Natural killer cell (primary cell): ENCODE measurements around the gene P2RX1. TPM values are rescaled to one million over a fixed set of nuclear protein-coding genes. Genes with fewer than 3 reads are reported as not detected.

Experiments used
- ATAC-seq, 3 donors: fragments of 150-1000 bp in 2 of 3; fragments of 200-7000 bp in 1 of 3; cut with Tn5 transposase; 1 replicate in 1 of 3; 2 replicates in 2 of 3; pipeline ENCODE4 v1.10.0; 2021; ENCODE audit warnings: mild to moderate bottlenecking in 2 of 3, moderate library complexity in 2 of 3
- DNase-seq, 2 donors: peaks; one replicate each; pipeline versions ENCODE4 v3.0.0 to v3.0.0-alpha.2; 2013 to 2021; ENCODE audit warnings: mixed read lengths in 1 of 2
- H3K27ac ChIP-seq: one replicate; pipeline ENCODE4 v1.5.1; 2013; ENCODE audit warnings: mild to moderate bottlenecking, low read length
- H3K27me3 ChIP-seq: one replicate; pipeline ENCODE4 v1.6.1; 2013; ENCODE audit warnings: low read length; ENCODE audit not compliant: control insufficient read depth, insufficient read depth
- H3K36me3 ChIP-seq: one replicate; pipeline ENCODE4 v1.6.1; 2013; ENCODE audit warnings: low read length; ENCODE audit not compliant: control insufficient read depth, insufficient read depth
- H3K4me1 ChIP-seq: one replicate; pipeline ENCODE4 v1.6.1; 2013; ENCODE audit warnings: low read length; ENCODE audit not compliant: control insufficient read depth, insufficient read depth
- H3K4me3 ChIP-seq: one replicate; pipeline ENCODE4 v1.5.1; 2013; ENCODE audit warnings: low read length
- H3K9me3 ChIP-seq: one replicate; pipeline ENCODE4 v1.6.1; 2013; ENCODE audit warnings: low read length; ENCODE audit not compliant: control insufficient read depth, insufficient read depth
- H3K27ac Mint-ChIP-seq, 2 donors: one replicate each; pipeline ENCODE4 v1.8.0; 2022; ENCODE audit warnings: mild to moderate bottlenecking in 2 of 2, mixed read lengths in 2 of 2, moderate library complexity in 1 of 2
- H3K27me3 Mint-ChIP-seq, 2 donors: one replicate each; pipeline ENCODE4 v1.8.0; 2022; ENCODE audit warnings: low read depth in 2 of 2, mixed read lengths in 2 of 2
- H3K36me3 Mint-ChIP-seq: one replicate; pipeline ENCODE4 v1.8.0; 2022; ENCODE audit warnings: mixed read lengths
- H3K4me1 Mint-ChIP-seq, 2 donors: one replicate each; pipeline ENCODE4 v1.8.0; 2022; ENCODE audit warnings: mixed read lengths in 2 of 2
- H3K4me3 Mint-ChIP-seq: one replicate; pipeline ENCODE4 v1.8.0; 2022; ENCODE audit warnings: mild to moderate bottlenecking, moderate library complexity, mixed read lengths
- H3K9me3 Mint-ChIP-seq, 2 donors: one replicate each; pipeline ENCODE4 v1.8.0; 2022; ENCODE audit warnings: mixed read lengths in 2 of 2
- CTCF ChIP-seq: fragments of 200-600 bp; IDR thresholded peaks from one replicate; pipeline ENCODE4 v1.8.0; 2022; ENCODE audit warnings: antibody characterized with exemption
- WGBS: methylation state at CpG from one replicate; pipeline ENCODE4 v1.1.7; 2013; ENCODE audit warnings: missing lambda C conversion rate; ENCODE audit not compliant: insufficient coverage; 5-methylcytosine and 5-hydroxymethylcytosine counted together
- intact Hi-C: fragments of 100-400 bp; cut with micrococcal nuclease; formaldehyde crosslinking; loops from one replicate; pipeline ENCODE4 v1.14.2; 2022
- total RNA-seq, 4 donors: library from RNA; stranded (reverse); fragments of 120-200 nt in 1 of 4; gene quantifications; one replicate each; pipeline versions ENCODE4 v1.2.3 to v1.2.4, GENCODE V29; 2013 to 2022

P2RX1 gene
- total RNA-seq, 3 donors from 2014 or later (not counting 1 experiment from before 2014, with no cell fraction given), result 2.3 to 15.3 (median 13.4) TPM

DNA sequence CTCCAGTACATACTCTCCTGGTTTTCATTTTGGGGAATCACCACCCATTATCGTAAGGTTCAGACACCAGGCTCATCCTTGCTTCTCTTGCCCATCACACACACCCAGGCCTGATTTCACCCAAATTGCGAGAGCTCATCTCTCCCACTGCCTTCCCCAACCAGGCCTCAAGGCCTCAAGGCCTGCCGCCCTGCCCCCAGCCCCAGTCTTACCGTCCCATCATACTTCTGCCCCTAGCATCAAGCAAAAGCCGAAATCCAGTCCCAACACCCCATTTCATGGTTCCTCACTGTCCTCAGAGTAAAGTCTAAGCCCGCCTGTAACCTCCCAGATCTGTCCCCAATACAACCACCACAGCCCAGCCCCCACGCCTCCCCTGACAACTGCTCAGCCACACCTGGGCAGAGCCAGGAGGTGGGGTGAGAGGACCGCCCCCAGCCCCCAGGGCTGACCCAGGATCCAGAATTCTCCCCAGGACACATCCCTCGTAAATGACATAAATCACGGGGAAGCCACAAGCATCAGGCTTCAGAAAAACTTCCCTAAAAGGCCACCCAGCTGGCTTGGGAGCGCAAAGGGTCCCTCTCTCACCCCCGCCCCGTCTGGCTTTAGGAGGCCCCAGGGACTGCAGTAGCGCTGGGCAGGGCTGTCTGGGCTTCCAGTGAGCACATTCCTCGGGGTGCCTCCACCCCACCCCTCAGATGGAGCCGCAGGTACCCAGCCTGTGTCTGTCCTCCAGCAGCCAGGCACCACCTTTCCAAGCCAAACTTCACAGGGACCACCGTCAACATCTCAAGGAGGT is 9.6 kb upstream of the P2RX1 start:
- Mint-ChIP-seq H3K9me3 (no peaks in the 10 kb centered on the region), H3K27me3 (no peaks in the 10 kb centered on the region), H3K4me3 (no peak overlapping the region), H3K4me1 (peaks cover 0 to 11% of the 10 kb centered on the region in 2 donors), H3K36me3 (no peaks in the 10 kb centered on the region), H3K27ac (peak overlapping the region in 1 of 2 donors; percentile 43)
- H3K9me3 ChIP-seq, result no peaks in the 10 kb centered on the region
- DNase-seq (no peak), ATAC-seq (no peak)
- no peak for TF ChIP-seq CTCF
- intact Hi-C loops, result no loop called here
- H3K27ac ChIP-seq, result no peak overlapping the region
- 90% methylated on average over 15 of the region's 17 CpGs for WGBS
- no peak overlapping the region for H3K4me3 ChIP-seq
- peaks cover 57% of the 10 kb centered on the region for H3K36me3 ChIP-seq
- no peaks in the 10 kb centered on the region for H3K27me3 ChIP-seq
- no peaks in the 10 kb centered on the region for H3K4me1 ChIP-seq

DNA sequence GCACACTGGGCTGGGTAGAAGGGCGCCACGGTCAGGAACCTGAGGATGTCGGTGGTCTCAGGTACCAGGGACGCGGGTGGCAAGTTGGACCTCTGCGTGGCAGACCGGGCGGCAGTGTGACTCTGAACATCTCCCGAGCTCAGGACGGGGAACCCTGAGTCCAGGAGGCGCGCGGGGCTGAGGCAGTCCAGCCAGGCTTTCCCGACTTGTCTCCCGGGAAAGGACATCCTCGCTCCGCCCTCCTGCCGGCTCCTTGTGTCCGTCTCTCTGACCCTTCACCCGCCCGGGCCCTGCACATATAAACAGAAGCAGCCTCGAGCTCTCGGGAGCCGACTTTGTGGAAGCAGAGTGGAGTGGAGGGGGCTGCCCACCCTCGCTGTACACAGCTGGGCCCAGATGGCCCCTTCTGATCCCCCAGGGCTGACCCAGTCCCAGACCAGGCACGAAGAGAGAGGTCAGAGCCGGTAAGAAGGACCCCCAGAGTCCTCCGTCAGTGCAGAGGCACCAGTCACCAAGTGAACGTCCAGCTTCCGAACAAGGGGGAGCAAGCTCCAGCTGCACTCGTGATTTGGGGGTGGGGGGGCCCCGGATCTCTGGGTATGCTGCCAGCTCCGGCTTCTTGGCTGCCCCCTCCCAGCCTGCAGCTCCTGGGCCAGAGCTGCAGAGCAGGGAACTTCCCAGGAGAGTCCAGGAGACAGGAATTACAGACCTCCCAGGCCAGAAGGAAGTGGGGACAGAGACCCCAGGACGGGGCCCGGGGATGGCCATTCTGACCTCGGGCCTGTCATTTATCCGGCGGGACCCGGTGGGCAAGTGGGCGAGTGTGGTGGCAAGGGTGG is 8.5 kb upstream of the P2RX1 start:
- H3K36me3 Mint-ChIP-seq, result no peaks in the 10 kb centered on the region
- TF ChIP-seq CTCF, result no peak
- Histone ChIP-seq H3K36me3 (peaks cover 48% of the 10 kb centered on the region), H3K4me1 (no peaks in the 10 kb centered on the region), H3K4me3 (no peak overlapping the region), H3K27ac (no peak overlapping the region), H3K9me3 (no peaks in the 10 kb centered on the region), H3K27me3 (no peaks in the 10 kb centered on the region)
- H3K9me3 Mint-ChIP-seq, result no peaks in the 10 kb centered on the region
- no peak for DNase-seq
- peaks cover 0 to 11% of the 10 kb centered on the region in 2 donors for H3K4me1 Mint-ChIP-seq
- H3K4me3 Mint-ChIP-seq, result no peak overlapping the region
- WGBS, result 93% methylated on average over 39 of the region's 40 CpGs
- no peaks in the 10 kb centered on the region for H3K27me3 Mint-ChIP-seq
- intact Hi-C loops, result no loop called here
- no peak for ATAC-seq
- H3K27ac Mint-ChIP-seq, result no peak overlapping the region

GRCh38 chr17:3923466-3924190 is 7.4 kb upstream of the P2RX1 start:
- TF ChIP-seq CTCF, result no peak
- H3K4me3 Mint-ChIP-seq, result no peak overlapping the region
- H3K9me3 ChIP-seq, result no peaks in the 10 kb centered on the region
- H3K4me1 Mint-ChIP-seq, result peaks cover 0 to 11% of the 10 kb centered on the region in 2 donors
- H3K9me3 Mint-ChIP-seq, result no peaks in the 10 kb centered on the region
- no peaks in the 10 kb centered on the region for H3K36me3 Mint-ChIP-seq
- H3K27me3 ChIP-seq, result no peaks in the 10 kb centered on the region
- no peaks in the 10 kb centered on the region for H3K4me1 ChIP-seq
- no peak overlapping the region for H3K27ac ChIP-seq
- no peak overlapping the region for H3K4me3 ChIP-seq
- H3K27me3 Mint-ChIP-seq, result no peaks in the 10 kb centered on the region
- 87% methylated on average over 17 of the region's 18 CpGs for WGBS
- intact Hi-C loops, result no loop called here
- DNase-seq (no peak), ATAC-seq (no peak)
- peaks cover 37% of the 10 kb centered on the region for H3K36me3 ChIP-seq
- no peak overlapping the region for H3K27ac Mint-ChIP-seq
